RWPE1 (cell line): Measurements from ENCODE around the gene RAP2A.

ENCODE experiments used
- CTCF ChIA-PET: fragments of 350-600 bp; sonication (Branson Sonifier 250); formaldehyde crosslinking; extraction: SDS; loops from one replicate; lab custom pipeline; 2021; lab: Yijun Ruan, JAX
- POLR2A ChIA-PET: fragments of 400-600 bp; formaldehyde crosslinking; extraction: SDS; loops from one replicate; lab custom pipeline; 2020; ENCODE audit warnings: antibody characterized with exemption; ENCODE audit not compliant: low non-redundant PET; lab: Yijun Ruan, JAX
- DNase-seq: peaks from one replicate; pipeline ENCODE4 v3.0.0; 2012; ENCODE audit warnings: low spot score
- H3K27ac ChIP-seq: fragments of 450-650 bp; 2 replicates; pipeline ENCODE4 v1.5.1; 2017
- TF ChIP-seq, protein P1 (sequence below): fragments of 450-650 bp; conservative IDR thresholded peaks from 2 replicates; pipeline ENCODE4 v1.5.1; 2017; ENCODE audit warnings: low read depth, mild to moderate bottlenecking

RAP2A gene

DNA sequence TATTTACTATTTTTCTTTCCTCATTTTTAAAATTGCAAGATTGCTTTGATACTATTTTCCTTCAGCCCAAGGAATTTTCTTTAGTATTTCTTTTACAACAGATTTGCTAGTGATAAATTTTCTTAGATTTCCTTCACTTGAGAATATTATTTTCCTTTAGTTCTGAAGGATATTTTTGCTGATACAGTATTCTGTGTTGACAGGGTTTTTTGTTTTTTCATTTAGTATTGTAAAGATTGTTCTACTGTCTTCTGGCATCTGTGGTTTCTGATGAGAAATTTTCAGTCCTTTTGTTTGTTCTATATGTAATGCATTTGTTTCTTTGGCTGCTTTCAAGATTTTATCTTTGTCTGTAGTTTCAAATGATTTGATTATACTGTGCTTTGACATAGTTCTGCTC is 20.7 kb downstream of the RAP2A start:
- CTCF ChIA-PET, result no interaction called here
- POLR2A ChIA-PET, result no interaction called here
- TF ChIP-seq, protein P1, sequence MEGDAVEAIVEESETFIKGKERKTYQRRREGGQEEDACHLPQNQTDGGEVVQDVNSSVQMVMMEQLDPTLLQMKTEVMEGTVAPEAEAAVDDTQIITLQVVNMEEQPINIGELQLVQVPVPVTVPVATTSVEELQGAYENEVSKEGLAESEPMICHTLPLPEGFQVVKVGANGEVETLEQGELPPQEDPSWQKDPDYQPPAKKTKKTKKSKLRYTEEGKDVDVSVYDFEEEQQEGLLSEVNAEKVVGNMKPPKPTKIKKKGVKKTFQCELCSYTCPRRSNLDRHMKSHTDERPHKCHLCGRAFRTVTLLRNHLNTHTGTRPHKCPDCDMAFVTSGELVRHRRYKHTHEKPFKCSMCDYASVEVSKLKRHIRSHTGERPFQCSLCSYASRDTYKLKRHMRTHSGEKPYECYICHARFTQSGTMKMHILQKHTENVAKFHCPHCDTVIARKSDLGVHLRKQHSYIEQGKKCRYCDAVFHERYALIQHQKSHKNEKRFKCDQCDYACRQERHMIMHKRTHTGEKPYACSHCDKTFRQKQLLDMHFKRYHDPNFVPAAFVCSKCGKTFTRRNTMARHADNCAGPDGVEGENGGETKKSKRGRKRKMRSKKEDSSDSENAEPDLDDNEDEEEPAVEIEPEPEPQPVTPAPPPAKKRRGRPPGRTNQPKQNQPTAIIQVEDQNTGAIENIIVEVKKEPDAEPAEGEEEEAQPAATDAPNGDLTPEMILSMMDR, result no peak
- H3K27ac ChIP-seq, result no peak overlapping the region
- no peak for DNase-seq

DNA sequence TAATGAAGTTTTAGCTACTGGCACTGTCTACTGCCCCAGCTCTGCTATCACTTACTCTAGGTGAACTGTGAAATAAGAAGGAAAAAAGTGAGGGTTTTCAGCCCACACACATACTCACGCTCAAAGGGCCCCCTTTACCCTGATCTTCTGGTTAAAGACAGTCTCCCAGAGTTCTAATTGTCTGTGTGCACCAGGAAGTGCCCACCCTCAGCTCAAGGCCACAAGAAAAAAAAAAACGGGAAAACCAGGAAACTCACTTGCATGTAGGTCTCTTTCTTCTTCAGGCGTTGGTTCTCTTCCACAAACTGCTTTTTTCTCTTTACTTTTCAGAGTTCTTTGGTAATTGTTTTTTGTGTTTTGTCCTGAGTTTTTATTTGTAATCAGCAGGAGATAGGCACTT is 22.1 kb downstream of the RAP2A start:
- no peak overlapping the region for H3K27ac ChIP-seq
- TF ChIP-seq, protein P1, result no peak
- CTCF ChIA-PET, result interaction anchor here (0.6 kb wide), 1 partner anchor 373 kb away, joined by 5 read pairs; no protein-coding TSS in a partner anchor
- POLR2A ChIA-PET, result no interaction called here
- no peak for DNase-seq

DNA sequence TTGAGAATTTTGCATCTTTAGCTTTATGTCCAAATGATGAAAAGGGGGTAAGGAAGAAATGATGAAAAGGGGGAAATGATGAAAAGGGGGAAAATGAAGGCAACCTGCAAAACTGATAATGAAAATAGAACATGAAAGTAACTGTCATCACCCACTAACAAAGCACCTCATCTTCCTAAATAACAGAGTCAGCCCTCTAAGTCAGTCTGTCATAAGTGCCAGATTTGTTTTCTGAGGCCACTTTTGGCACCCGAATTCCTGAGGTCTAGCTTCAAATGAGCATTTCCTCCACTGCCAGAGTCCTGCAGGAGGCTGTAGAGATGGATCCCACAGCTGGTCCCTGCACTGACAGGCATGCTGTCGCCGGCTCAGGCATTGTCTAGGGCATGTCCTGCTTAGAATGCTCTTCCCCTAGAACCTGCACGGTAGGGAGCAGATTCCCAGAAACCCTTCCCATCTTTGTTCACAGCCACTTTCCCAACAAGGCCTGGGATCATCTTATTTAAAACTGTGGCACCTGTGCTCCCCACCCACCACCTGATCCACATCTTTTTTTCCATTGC is 25.3 kb downstream of the RAP2A start:
- TF ChIP-seq, protein P1, result no peak
- POLR2A ChIA-PET, result no interaction called here
- H3K27ac ChIP-seq, result no peak overlapping the region
- CTCF ChIA-PET, result interaction anchor here (0.6 kb wide), 3 partner anchors 21 to 1097 kb away, joined by 3 read pairs; no protein-coding TSS in a partner anchor
- no peak for DNase-seq

DNA sequence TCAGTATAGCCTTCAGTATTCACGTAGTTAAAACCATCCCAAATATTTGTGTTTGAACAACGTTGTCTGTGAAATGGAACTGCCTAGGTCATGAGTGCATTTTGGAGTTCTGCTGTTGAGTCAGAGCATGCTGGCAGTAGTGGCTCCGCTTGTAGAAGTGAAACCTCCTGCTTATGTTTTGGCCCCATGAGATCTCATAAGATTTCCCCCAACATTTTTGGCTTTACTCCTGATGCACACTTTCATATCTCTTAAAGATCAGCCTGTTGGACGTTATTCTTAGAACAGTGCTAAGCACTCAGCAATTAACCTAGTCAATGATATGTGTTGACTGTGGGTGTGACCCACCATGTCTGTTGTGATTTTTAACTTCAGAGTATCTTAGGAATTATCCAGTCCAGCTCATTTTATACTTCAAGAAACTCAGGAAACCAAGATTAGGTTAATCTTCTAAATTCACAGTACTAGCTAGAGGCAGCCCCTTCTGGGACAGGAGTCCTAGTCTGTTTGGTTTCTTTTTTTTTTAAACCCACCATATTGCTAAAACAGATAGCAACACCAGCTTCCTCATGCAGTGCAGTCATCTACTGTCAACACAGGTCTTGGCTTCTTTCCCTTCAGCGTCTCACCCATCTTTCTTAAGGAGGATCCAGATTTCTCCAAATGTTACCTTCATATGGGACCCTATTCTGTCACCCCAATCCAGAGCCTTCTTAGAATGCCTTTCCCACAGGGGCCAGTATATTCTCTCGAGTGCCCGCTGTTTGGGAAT is 26.2 kb downstream of the RAP2A start:
- no peak for DNase-seq
- TF ChIP-seq, protein P1, result no peak
- H3K27ac ChIP-seq, result no peak overlapping the region
- ChIA-PET CTCF (no interaction called here), POLR2A (no interaction called here)

DNA sequence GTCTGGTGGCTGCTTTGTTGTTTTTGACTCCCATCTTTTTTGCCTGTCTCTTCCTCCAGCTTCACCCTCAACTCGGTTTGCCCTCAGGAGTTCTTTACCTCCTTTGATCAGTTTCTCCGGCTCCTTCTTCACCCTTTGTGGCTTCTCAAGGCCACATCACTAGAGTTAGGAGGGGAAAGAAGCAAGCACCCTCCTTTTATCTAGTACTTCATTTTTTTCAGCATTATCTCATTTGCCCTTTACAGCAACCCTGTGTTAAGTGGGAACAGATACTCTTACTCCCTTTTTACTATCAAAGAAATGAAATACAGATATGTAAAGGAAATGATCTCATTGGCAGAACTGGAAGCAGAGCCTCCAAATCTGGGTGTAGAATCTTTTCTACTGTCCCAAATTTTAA is 26.9 kb downstream of the RAP2A start:
- TF ChIP-seq, protein P1, result no peak
- ChIA-PET CTCF (no interaction called here), POLR2A (no interaction called here)
- DNase-seq, result no peak
- H3K27ac ChIP-seq, result no peak overlapping the region

DNA sequence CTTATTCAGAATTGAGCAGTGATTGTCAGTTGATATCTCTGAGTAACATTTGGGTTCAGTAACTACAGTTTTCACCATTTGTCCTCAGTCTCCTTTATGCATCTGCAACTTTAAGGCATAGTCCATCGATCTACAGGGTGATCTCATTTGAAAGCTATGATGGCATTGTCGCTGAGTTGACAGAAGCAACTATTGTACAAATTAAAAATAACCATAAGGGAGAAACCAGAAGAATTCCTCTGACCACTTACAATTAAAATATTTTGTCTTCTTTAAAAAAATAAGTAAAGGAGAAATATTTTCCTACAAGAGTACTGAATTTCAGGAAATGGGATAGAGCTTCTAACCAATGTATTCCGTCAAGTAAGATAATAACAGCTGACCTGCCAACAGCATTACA is 30.6 kb downstream of the RAP2A start:
- CTCF ChIA-PET, result no interaction called here

More for the DNA sequence above, 30.6 kb downstream of the RAP2A start:
- H3K27ac ChIP-seq, result no peak overlapping the region
- POLR2A ChIA-PET, result no interaction called here
- no peak for DNase-seq
- TF ChIP-seq, protein P1, result no peak
